Measurements from ENCODE around the gene ALDH1A3. TPM values are rescaled to one million over a fixed set of nuclear protein-coding genes. Genes with fewer than 3 reads are reported as not detected.

The ALDH1A3 gene
- total RNA-seq, 4 donors from 2014 or later = 8.5 to 99.9 (median 18.4) TPM

DNA sequence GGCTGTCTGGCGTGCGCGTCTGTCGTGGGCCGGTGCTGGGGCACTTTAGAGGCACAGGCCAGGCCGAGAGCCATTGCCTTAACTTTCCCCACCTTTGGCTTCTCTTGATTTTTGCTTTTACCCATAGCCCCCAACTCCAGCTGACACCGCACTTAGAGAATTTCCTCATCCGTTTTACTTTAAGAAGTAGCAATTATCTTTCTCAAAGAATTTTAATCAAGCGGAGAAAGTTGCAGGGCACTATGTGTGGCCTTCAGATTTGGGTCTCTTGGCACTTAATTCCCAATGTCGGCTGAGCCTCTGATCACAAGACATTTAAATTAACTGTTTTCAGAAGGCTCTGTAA is 1.2 kb downstream of the ALDH1A3 start:
- H3K27me3 ChIP-seq = peaks cover 0 to 10% of the 10 kb centered on the region in 2 donors
- H3K4me3 ChIP-seq = peak overlapping the region; percentile 29 to 58 (median 52)
- peak overlapping the region in 3 of 4 donors; percentile 52 to 74 (median 66) for H3K27ac ChIP-seq

DNA sequence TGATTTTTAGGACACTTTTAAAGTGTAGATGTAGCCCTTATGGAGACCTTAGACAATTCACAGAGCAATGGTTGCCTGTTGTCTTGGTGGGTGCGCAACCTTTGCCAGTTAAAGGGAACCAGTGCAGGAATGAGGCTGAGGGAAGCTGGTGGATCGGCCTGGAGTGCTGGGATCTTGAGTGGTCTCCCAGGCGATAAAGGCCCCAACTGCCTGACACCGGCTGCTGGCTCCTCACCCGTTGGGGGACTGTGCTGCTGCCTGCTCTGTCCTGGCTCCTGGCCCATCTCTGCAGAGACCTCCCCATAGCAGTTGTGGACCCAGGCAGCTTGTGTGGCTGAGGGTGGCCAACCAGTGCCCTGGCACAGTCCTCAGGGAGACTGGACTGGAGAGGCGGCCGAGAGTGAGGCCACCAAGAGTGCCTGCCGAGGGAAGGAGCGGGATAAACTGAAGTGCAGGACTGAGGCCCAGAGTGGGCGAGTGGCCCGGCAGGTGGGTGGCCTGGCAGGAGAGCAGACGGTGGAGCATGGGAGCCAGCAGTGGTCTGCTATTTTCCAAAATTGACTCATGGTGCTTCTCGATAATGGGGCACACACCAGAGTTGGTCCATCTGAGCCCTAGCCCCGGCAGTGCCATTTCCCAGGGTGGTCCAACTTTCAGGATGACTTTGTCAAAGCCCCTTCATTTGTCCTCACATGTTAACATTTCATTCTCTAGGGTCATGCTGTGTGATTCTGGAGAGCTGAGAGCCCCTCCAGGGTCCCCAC is 2.1 kb downstream of the ALDH1A3 start:
- Histone ChIP-seq H3K27me3 (peaks cover 0 to 10% of the 10 kb centered on the region in 2 donors), H3K4me1 (peaks cover 0 to 12% (median 4%) of the 10 kb centered on the region in 4 donors), H3K9me3 (no peaks in the 10 kb centered on the region), H3K36me3 (no peaks in the 10 kb centered on the region), H3K4me3 (peak overlapping the region in 3 of 4 donors; percentile 6 to 58 (median 20)), H3K27ac (peak overlapping the region in 3 of 4 donors; percentile 46 to 74 (median 57))
- no peak for DNase-seq
- no peak for TF ChIP-seq POLR2A (IDR thresholded peaks at IDR 0.05)
- TF ChIP-seq, protein P1, sequence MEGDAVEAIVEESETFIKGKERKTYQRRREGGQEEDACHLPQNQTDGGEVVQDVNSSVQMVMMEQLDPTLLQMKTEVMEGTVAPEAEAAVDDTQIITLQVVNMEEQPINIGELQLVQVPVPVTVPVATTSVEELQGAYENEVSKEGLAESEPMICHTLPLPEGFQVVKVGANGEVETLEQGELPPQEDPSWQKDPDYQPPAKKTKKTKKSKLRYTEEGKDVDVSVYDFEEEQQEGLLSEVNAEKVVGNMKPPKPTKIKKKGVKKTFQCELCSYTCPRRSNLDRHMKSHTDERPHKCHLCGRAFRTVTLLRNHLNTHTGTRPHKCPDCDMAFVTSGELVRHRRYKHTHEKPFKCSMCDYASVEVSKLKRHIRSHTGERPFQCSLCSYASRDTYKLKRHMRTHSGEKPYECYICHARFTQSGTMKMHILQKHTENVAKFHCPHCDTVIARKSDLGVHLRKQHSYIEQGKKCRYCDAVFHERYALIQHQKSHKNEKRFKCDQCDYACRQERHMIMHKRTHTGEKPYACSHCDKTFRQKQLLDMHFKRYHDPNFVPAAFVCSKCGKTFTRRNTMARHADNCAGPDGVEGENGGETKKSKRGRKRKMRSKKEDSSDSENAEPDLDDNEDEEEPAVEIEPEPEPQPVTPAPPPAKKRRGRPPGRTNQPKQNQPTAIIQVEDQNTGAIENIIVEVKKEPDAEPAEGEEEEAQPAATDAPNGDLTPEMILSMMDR (IDR thresholded peaks at IDR 0.05) = no peak

More for the DNA sequence above, 1.2 kb downstream of the ALDH1A3 start:
- peaks cover 0 to 12% (median 4%) of the 10 kb centered on the region in 4 donors for H3K4me1 ChIP-seq
- no peaks in the 10 kb centered on the region for H3K36me3 ChIP-seq
- no peak for DNase-seq
- TF ChIP-seq, protein P1 (IDR thresholded peaks at IDR 0.05) = no peak
- no peak for TF ChIP-seq POLR2A (IDR thresholded peaks at IDR 0.05)
- no peaks in the 10 kb centered on the region for H3K9me3 ChIP-seq

DNA sequence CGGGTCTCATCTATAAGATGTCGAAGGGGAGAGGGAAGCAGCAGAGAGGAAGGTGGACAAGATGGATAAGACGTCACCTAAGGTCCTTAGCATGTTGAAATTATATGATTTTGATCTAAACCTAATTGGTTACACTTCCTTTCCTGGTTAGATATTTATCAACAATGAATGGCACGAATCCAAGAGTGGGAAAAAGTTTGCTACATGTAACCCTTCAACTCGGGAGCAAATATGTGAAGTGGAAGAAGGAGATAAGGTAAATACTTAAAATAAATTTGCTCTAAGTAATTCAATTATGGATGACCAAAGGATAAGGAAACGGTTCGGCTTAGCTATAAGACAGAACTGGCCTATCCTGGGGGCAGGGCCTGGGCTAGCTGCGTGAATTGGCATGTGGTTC is 5.5 kb downstream of the ALDH1A3 start:
- no peak for DNase-seq
- Histone ChIP-seq H3K4me1 (peaks cover 0 to 2% (median under 1%) of the 10 kb centered on the region in 4 donors), H3K27ac (no peak overlapping the region), H3K36me3 (no peaks in the 10 kb centered on the region), H3K9me3 (no peaks in the 10 kb centered on the region), H3K27me3 (peaks cover 0 to 8% of the 10 kb centered on the region in 2 donors), H3K4me3 (no peak overlapping the region)
- TF ChIP-seq, protein P1 (IDR thresholded peaks at IDR 0.05) = no peak
- TF ChIP-seq POLR2A (IDR thresholded peaks at IDR 0.05) = no peak

DNA sequence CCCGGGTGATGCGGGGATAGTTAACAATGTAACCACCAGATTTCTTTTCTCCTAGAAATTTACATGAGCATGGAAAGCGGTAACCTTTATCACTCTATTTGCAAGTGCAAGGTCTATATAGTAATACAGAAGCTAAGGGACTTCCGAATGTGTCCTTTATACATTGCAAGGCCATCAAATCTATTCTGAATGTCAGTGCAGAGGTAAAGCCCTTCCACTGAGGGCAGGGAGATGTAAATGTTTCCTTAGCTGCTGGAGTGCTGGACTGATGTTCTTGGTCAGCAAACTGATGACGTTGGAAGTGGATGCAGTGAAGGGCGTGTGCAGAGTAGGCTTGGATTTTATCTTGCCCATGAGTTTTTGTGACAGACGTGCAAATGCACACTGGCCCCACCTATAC is 6.2 kb downstream of the ALDH1A3 start:
- no peaks in the 10 kb centered on the region for H3K9me3 ChIP-seq
- no peak for TF ChIP-seq POLR2A (IDR thresholded peaks at IDR 0.05)
- TF ChIP-seq, protein P1 (IDR thresholded peaks at IDR 0.05) = no peak
- no peaks in the 10 kb centered on the region for H3K4me1 ChIP-seq
- H3K27me3 ChIP-seq = peaks cover 0 to 1% of the 10 kb centered on the region in 2 donors
- no peak for DNase-seq
- no peak overlapping the region for H3K27ac ChIP-seq
- H3K36me3 ChIP-seq = no peaks in the 10 kb centered on the region
- H3K4me3 ChIP-seq = no peak overlapping the region

DNA sequence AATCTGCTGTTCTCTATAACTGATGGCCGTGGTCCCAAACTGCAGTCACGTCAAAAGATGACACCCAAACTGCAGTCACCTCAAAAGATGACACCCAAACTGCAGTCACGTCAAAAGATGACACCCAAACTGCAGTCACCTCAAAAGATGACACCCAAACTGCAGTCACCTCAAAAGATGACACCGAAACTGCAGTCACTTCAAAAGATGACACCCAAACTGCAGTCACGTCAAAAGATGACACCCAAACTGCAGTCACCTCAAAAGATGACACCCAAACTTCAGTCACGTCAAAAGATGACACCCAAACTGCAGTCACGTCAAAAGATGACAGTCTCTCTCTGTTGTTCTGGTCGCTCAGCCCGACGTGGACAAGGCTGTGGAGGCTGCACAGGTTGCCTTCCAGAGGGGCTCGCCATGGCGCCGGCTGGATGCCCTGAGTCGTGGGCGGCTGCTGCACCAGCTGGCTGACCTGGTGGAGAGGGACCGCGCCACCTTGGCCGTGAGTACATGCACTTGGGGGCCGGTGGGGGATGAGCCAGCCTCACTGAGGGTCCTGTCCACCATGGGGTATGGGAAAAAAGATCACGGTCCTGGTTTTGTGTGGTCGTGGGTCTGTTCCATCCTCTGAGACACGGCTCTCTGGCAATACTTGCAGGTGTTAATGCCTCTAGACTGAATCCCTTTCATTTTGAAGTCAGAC is 7.7 kb downstream of the ALDH1A3 start:
- Histone ChIP-seq H3K4me1 (no peaks in the 10 kb centered on the region), H3K4me3 (no peak overlapping the region), H3K27ac (no peak overlapping the region), H3K36me3 (no peaks in the 10 kb centered on the region), H3K27me3 (no peaks in the 10 kb centered on the region), H3K9me3 (no peaks in the 10 kb centered on the region)
- no peak for TF ChIP-seq POLR2A (IDR thresholded peaks at IDR 0.05)
- no peak for DNase-seq

All from Peyer's patch (tissue), 4 donors.